Measurements from ENCODE around the gene TMEM9B. TPM values are rescaled to one million over a fixed set of nuclear protein-coding genes. Genes with fewer than 3 reads are reported as not detected.

TMEM9B gene
- polyA plus RNA-seq, 1 of the 3 experiments (the other 2 are of a cell fraction) = 21.8 TPM

DNA sequence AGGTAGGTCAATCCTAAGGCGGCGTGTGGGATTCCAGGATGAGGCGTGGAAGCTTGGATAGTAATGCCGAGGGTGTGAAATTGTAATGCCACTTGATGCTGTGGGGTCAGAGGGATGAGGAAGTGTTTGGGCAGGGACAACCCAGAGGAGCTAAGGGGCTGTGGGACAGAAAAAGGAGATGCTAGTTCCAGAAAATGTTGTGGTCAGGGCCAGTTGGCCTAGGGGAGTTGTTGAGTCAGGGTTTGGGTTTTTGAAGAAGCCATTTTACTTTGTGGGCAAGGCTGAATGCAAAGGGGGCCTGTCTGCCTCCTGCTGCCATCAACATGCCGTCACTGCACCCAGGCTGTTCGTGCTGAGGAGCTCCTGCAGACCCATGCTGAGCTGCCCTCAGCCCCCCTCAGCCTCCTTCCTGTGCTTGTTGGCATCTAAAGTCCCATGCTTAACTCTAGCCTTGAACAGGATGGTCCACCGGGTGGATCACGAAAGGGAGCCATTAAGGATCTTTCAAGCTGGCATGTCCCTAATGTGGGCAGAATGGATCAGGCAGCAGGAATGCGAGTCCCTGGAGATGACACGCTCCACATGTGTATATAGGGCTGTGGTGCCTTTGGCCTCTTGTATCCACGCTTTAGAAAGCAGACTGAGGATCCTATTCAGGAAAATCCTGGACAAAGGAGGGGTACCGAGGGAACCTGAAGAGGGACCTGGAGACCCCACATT, 33.6 kb downstream of the TMEM9B start:
- H3K9ac ChIP-seq = no peak overlapping the region
- WGBS (ENCODE audit: low lambda C conversion rate) = 95% methylated on average over 10 of the region's 12 CpGs
- DNase-seq = no peak
- H3K27me3 ChIP-seq (ENCODE audit: insufficient read depth) = no peaks in the 10 kb centered on the region
- no peak overlapping the region for H3K27ac ChIP-seq (ENCODE audit: low read depth in 2 of 2, low read length in 1 of 2)
- H3K4me1 ChIP-seq (ENCODE audit: control insufficient read depth in 1 of 2, insufficient read depth in 2 of 2, low read depth in 1 of 2, low read length in 1 of 2) = 0 out of 4 replicates have a peak, but pooled peaks cover 0 to 4% of the 10 kb centered on the region in 2 experiments
- no peaks in the 10 kb centered on the region for H3K36me3 ChIP-seq (replicated peaks in 1 of 2; ENCODE audit: control insufficient read depth in 1 of 2, insufficient read depth in 2 of 2, low read length in 1 of 2)
- no peak overlapping the region for H3K4me2 ChIP-seq
- no peaks in the 10 kb centered on the region for H4K20me1 ChIP-seq (ENCODE audit: insufficient read depth)
- H3K4me3 ChIP-seq (ENCODE audit: low read depth in 2 of 2, low read length in 1 of 2) = no peak overlapping the region
- H3F3A ChIP-seq (replicated peaks; ENCODE audit: insufficient read depth) = peaks cover 5% of the 10 kb centered on the region
- POLR2A ChIA-PET = no interaction called here
- no peak overlapping the region for H2AFZ ChIP-seq (ENCODE audit: low read depth)
- H3K79me2 ChIP-seq (ENCODE audit: insufficient read depth) = no peaks in the 10 kb centered on the region
- H3K9me2 ChIP-seq = no peaks in the 10 kb centered on the region
- no peaks in the 10 kb centered on the region for H3K9me3 ChIP-seq
- TF ChIP-seq SMC3 (IDR thresholded peaks at IDR 0.05; ENCODE audit: low read depth, low read length) = no peak
- TF ChIP-seq, protein P1, sequence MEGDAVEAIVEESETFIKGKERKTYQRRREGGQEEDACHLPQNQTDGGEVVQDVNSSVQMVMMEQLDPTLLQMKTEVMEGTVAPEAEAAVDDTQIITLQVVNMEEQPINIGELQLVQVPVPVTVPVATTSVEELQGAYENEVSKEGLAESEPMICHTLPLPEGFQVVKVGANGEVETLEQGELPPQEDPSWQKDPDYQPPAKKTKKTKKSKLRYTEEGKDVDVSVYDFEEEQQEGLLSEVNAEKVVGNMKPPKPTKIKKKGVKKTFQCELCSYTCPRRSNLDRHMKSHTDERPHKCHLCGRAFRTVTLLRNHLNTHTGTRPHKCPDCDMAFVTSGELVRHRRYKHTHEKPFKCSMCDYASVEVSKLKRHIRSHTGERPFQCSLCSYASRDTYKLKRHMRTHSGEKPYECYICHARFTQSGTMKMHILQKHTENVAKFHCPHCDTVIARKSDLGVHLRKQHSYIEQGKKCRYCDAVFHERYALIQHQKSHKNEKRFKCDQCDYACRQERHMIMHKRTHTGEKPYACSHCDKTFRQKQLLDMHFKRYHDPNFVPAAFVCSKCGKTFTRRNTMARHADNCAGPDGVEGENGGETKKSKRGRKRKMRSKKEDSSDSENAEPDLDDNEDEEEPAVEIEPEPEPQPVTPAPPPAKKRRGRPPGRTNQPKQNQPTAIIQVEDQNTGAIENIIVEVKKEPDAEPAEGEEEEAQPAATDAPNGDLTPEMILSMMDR (IDR thresholded peaks at IDR 0.05) = no peak
- TF ChIP-seq JUND (IDR thresholded peaks at IDR 0.05) = no peak
- TF ChIP-seq TAF1 (IDR thresholded peaks at IDR 0.05; ENCODE audit: borderline replicate concordance, low read depth, low read length) = no peak
- no peak for TF ChIP-seq NFIC (IDR thresholded peaks at IDR 0.05; ENCODE audit: borderline replicate concordance)
- TF ChIP-seq GABPA (IDR thresholded peaks at IDR 0.05; ENCODE audit: low read depth) = no peak
- no peak for TF ChIP-seq TCF12 (IDR thresholded peaks at IDR 0.05)
- no peak for TF ChIP-seq TEAD4 (IDR thresholded peaks at IDR 0.05; ENCODE audit: borderline replicate concordance, insufficient read depth)
- TF ChIP-seq RCOR1 (IDR thresholded peaks at IDR 0.05; ENCODE audit: low read length) = no peak
- TF ChIP-seq, protein P2, sequence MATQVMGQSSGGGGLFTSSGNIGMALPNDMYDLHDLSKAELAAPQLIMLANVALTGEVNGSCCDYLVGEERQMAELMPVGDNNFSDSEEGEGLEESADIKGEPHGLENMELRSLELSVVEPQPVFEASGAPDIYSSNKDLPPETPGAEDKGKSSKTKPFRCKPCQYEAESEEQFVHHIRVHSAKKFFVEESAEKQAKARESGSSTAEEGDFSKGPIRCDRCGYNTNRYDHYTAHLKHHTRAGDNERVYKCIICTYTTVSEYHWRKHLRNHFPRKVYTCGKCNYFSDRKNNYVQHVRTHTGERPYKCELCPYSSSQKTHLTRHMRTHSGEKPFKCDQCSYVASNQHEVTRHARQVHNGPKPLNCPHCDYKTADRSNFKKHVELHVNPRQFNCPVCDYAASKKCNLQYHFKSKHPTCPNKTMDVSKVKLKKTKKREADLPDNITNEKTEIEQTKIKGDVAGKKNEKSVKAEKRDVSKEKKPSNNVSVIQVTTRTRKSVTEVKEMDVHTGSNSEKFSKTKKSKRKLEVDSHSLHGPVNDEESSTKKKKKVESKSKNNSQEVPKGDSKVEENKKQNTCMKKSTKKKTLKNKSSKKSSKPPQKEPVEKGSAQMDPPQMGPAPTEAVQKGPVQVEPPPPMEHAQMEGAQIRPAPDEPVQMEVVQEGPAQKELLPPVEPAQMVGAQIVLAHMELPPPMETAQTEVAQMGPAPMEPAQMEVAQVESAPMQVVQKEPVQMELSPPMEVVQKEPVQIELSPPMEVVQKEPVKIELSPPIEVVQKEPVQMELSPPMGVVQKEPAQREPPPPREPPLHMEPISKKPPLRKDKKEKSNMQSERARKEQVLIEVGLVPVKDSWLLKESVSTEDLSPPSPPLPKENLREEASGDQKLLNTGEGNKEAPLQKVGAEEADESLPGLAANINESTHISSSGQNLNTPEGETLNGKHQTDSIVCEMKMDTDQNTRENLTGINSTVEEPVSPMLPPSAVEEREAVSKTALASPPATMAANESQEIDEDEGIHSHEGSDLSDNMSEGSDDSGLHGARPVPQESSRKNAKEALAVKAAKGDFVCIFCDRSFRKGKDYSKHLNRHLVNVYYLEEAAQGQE (IDR thresholded peaks at IDR 0.05; ENCODE audit: low read depth, low read length) = no peak
- TF ChIP-seq, protein P3, sequence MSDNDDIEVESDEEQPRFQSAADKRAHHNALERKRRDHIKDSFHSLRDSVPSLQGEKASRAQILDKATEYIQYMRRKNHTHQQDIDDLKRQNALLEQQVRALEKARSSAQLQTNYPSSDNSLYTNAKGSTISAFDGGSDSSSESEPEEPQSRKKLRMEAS (IDR thresholded peaks at IDR 0.05; ENCODE audit: low read depth) = no peak
- TF ChIP-seq RAD21 (IDR thresholded peaks at IDR 0.05; ENCODE audit: low read length) = no peak
- no peak for TF ChIP-seq EP300 (IDR thresholded peaks at IDR 0.05; ENCODE audit: borderline replicate concordance in 1 of 2, low read depth in 1 of 2, low read length in 1 of 2)
- no peak for TF ChIP-seq NRF1 (IDR thresholded peaks at IDR 0.05; ENCODE audit: low read depth, low read length)
- TF ChIP-seq, protein P4, sequence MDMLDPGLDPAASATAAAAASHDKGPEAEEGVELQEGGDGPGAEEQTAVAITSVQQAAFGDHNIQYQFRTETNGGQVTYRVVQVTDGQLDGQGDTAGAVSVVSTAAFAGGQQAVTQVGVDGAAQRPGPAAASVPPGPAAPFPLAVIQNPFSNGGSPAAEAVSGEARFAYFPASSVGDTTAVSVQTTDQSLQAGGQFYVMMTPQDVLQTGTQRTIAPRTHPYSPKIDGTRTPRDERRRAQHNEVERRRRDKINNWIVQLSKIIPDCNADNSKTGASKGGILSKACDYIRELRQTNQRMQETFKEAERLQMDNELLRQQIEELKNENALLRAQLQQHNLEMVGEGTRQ (IDR thresholded peaks at IDR 0.05; ENCODE audit: borderline replicate concordance, low read depth, low read length) = no peak
- TF ChIP-seq, protein P5, sequence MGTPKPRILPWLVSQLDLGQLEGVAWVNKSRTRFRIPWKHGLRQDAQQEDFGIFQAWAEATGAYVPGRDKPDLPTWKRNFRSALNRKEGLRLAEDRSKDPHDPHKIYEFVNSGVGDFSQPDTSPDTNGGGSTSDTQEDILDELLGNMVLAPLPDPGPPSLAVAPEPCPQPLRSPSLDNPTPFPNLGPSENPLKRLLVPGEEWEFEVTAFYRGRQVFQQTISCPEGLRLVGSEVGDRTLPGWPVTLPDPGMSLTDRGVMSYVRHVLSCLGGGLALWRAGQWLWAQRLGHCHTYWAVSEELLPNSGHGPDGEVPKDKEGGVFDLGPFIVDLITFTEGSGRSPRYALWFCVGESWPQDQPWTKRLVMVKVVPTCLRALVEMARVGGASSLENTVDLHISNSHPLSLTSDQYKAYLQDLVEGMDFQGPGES (IDR thresholded peaks at IDR 0.05; ENCODE audit: low read depth, low read length) = no peak
- TF ChIP-seq FOSL2 (IDR thresholded peaks at IDR 0.05; ENCODE audit: borderline replicate concordance, low read depth) = no peak
- TF ChIP-seq, protein P6, sequence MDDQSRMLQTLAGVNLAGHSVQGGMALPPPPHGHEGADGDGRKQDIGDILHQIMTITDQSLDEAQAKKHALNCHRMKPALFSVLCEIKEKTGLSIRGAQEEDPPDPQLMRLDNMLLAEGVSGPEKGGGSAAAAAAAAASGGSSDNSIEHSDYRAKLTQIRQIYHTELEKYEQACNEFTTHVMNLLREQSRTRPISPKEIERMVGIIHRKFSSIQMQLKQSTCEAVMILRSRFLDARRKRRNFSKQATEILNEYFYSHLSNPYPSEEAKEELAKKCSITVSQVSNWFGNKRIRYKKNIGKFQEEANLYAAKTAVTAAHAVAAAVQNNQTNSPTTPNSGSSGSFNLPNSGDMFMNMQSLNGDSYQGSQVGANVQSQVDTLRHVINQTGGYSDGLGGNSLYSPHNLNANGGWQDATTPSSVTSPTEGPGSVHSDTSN (IDR thresholded peaks at IDR 0.05) = no peak
- TF ChIP-seq EZH2phosphoT487 (IDR thresholded peaks at IDR 0.05; ENCODE audit: borderline replicate concordance, low read depth) = no peak
- CTCF ChIA-PET = interaction anchor here (1.0 to 1.1 kb wide), 2 partner anchors 17 to 29 kb away, joined by 3 to 7 read pairs; no protein-coding TSS in a partner anchor
